SIG-M5 treated with dmso at 0.1 percent for 504 hours (cell line): ENCODE data around the gene FAM222A.

ENCODE experiments used
- DNase-seq: peaks from one replicate; lab custom pipeline; 2025; ENCODE audit not compliant: unreplicated experiment; lab: John Stamatoyannopoulos, UW

Gene FAM222A

DNA sequence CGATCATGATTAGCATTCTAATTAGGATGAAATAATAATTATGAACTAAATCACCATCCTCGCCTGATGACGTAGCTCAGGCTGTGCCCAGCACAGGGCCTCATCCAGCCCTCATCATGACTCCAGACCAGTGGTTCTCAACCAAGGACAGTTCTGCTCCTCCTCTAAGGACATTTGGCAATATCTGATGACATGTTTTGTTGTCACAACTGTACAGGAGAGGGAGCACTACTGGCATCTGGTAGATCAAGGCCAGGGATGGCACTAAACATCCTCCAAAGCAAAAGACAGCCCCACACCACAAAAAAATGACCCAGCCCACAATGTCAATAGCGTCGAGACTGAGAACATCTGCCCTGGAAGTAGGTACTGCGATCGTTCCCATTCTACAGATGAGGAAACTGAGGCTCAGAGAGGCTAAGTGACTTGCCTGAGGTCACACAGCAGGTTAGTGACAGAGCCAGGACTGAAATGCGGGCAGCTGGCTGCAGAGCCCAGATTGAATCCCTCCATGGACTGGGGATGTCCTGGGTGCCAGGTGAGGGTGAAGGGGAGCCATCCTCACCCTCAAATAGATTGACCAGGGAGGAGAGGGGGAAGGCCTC is 104.1 kb downstream of the FAM222A start:
- no peak for DNase-seq

DNA sequence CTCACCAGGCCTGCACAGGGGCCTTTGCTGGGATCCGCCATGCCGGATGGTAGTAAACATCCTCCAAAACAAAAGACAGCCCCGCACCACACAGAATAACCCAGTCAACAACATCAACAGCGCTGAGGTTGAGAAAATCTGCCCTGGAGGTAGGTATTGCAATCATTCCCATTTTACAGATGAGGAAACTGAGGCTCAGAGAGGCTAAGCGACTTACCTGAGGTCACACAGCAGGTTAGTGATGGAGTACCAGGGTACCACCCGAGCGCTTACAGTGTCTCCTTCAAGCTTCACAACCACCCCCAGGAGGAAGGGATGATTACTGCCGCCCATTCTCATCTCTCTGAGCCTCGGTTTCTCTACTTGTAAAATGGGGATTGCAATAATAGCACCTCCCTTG is 104.6 kb downstream of the FAM222A start:
- DNase-seq = no peak

DNA sequence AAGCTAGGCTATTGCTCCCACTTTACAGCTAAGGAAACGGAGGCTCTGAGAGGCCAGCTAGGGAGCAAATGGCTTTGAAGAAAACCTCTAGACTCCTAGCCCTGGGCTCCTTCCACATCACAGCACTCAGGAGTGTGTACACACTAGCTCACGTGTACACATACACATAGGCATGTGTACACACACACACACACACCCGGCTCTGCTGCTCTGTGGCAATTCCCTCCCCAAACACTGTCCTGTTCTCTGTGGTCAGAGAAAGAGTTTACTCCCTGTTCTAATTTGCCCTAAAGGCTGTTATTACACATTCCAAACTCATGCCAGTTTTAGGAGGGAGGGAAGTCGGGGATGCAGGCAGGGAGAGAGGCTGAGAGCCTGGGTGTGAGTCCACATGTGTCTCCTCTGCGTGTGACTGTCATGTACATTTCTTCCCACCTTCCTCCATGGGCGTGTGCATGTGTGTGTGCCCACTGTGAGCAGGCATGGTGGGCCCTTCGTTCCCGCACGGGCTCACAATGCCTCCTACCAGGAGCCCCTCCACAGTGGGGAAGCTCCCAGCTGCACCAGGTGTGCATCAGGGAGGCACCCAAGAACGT is 105.4 kb downstream of the FAM222A start:
- no peak for DNase-seq
